Fibroblast of villous mesenchyme (primary cell): ENCODE data around the gene CHFR. TPM values are rescaled to one million over a fixed set of nuclear protein-coding genes. Genes with fewer than 3 reads are reported as not detected.

Source experiments
- DNase-seq: peaks from one replicate; pipeline ENCODE4 v3.0.0-alpha.2; 2010; ENCODE audit warnings: low read depth
- H3K4me3 ChIP-seq: 2 replicates; pipeline ENCODE4 v1.5.1; 2011; ENCODE audit warnings: low read depth, mild to moderate bottlenecking, low read length
- CTCF ChIP-seq: IDR thresholded peaks from 2 replicates; pipeline ENCODE4 v1.5.1; 2012; ENCODE audit warnings: low read depth, mild to moderate bottlenecking, low read length; ENCODE audit not compliant: insufficient read depth
- total RNA-seq: library from RNA; depleted of rRNA; stranded (reverse); fragments of >200 nt; gene quantifications from 2 replicates; pipeline ENCODE4 v1.2.3, GENCODE V29; 2012

CHFR gene
- total RNA-seq, 1 donor, result 48.8 TPM

- no peak overlapping the region for H3K4me3 ChIP-seq
- no peak for DNase-seq
- no peak for TF ChIP-seq CTCF
Observed at GRCh38 chr12:132807295-132808092, 79.9 kb downstream of the CHFR start.

GRCh38 chr12:132806857-132807256 is 80.5 kb downstream of the CHFR start:
- H3K4me3 ChIP-seq, result no peak overlapping the region
- no peak for DNase-seq
- TF ChIP-seq CTCF, result no peak

GRCh38 chr12:132804426-132804861 is 83.0 kb downstream of the CHFR start:
- H3K4me3 ChIP-seq, result no peak overlapping the region
- DNase-seq, result no peak
- no peak for TF ChIP-seq CTCF

- H3K4me3 ChIP-seq, result no peak overlapping the region
- no peak for DNase-seq
- TF ChIP-seq CTCF, result no peak
Observed at GRCh38 chr12:132803888-132804287, 83.5 kb downstream of the CHFR start.

DNA sequence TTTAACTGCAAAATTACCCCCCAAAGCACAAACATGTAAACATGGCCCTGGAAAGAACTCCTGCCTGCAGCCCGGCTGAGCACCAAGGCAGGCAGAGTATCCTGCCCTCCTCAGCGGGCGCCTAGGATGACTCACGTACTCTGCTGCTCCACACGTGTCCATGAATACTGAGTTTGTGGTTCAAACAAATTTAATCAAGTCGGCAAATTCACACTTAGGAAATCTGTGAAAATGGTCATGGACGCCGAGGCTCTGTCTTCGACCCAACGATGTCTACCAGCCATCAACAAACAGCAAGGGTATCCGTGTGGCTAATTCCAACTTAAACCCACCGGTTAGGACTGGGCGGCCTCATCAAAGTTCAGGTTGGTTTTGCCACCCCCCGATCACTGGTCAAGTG is 84.3 kb downstream of the CHFR start:
- no peak overlapping the region for H3K4me3 ChIP-seq
- no peak for DNase-seq
- no peak for TF ChIP-seq CTCF

- DNase-seq, result no peak
- no peak overlapping the region for H3K4me3 ChIP-seq
- TF ChIP-seq CTCF, result no peak
Observed at GRCh38 chr12:132801741-132802140, 85.7 kb downstream of the CHFR start.

DNA sequence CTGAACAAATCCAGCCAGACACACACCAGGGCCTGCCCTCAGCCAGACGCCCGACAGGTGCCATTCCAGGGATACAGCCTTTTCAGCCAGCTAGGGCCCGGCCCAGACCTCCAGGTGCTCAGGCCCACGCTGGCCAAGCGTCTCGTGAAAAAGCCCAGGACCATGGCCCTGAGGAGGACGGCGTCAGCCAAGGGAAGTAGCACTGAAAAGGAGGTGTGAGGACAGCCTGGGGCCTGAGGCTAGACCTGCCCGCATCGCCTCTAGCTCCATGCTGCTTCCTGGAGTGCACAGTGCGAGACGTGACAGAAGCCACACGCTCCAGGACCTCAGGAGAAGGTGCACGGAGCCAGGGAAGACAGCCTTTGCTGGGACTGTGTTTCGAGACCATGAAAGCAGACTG is 88.6 kb downstream of the CHFR start:
- DNase-seq, result no peak
- no peak for TF ChIP-seq CTCF

More for the DNA sequence above, 88.6 kb downstream of the CHFR start:
- no peak overlapping the region for H3K4me3 ChIP-seq
